GM19240 (cell line): Measurements from ENCODE around the gene ADGRL3.
"Not testable (repeated sequence)": the region's sequence is repeated elsewhere in the genome, so short reads cannot be mapped to it uniquely, and the experiment has no call there.

ENCODE experiments used
- DNase-seq: peaks from one replicate; pipeline ENCODE4 v3.0.0; 2011; ENCODE audit warnings: low spot score; ENCODE audit not compliant: insufficient read length

The ADGRL3 gene

GRCh38 chr4:61795998-61796397, 595.9 kb downstream of the ADGRL3 start:
- DNase-seq: no peak

- DNase-seq: no peak
These were observed 599.7 kb downstream of the ADGRL3 start for GRCh38 chr4:61799794-61800193.

DNA sequence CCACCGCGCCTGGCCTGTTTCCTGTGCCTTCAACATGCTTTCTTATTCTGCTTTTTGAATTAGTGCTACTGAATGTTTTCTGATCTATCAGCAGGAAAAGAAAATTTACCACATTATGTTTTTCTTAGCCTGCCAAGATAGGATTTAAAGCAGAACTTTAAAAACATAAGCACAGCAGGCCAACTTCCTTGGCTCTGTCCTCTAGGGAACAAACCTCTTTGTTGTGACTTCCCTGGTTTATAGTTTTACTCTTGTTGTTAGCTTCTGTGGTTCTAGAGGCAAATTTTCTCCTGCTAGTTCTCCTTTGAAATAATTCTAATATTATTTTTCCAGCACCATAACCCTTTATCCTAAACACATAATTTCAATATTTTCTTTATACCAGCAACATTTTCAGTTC, 605.1 kb downstream of the ADGRL3 start:
- DNase-seq: no peak

GRCh38 chr4:61805979-61806378, 605.9 kb downstream of the ADGRL3 start:
- no peak for DNase-seq

DNA sequence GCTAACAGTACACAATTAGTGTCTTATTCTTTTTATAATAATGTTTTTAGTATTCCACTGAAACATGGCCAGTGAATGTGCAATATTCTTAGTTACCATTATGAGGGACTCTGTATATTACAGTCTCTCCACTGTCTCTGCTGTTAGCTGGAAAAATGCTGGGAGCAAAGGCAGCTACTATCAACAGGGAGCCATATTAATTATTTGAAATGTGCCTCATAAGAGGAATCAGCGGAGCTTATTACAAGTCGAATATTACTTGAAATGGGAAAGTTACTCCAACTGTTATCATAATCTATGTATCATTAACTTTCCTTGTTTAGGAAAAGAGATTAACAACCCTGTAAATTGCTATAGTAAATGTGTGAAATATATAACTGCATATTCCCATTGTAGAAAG, 612.0 kb downstream of the ADGRL3 start:
- no peak for DNase-seq

- no peak for DNase-seq
These were observed 616.9 kb downstream of the ADGRL3 start for GRCh38 chr4:61817071-61817470.

GRCh38 chr4:61820136-61820535, 620.0 kb downstream of the ADGRL3 start:
- no peak for DNase-seq

DNA sequence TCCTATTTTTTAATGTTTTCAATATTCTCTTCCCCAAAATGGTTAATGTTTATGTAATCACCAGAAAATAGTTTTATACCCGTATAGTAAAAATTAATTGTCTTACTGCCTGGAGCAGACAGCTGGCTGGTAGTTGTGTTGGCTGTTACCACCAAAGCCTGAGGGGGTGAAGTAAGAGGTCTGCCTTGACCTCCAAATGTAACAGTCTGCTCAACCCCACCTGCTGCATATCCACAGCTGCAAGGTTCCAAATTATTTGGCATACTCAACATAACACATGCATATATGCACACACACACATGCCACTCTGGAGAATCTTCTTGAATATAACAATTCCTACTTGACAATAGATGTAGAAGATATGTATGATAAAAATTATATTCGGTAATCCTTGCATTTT, 624.3 kb downstream of the ADGRL3 start:
- no peak for DNase-seq

DNA sequence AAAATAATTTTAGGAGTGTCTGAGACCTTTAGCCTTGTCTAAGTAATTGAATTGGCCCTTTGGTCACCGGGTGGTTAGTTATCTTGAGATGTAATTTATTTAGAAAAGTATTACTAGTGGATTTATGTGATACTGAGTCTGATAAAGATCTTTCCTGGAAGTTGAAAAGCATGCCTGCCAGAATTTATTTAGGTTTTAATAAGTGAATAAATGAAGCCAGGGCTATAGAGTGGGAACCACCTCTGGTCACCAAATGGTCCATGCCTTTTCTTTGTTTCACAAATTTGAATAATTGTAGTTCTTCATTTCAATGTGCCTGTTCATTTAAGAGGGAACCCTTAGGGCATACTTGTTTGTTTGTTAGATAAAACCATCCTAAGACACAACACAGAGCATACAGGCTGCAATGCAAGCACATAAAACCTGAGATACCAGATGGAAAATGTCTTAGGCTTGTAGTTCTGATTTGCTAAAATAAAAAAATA, 627.8 kb downstream of the ADGRL3 start:
- DNase-seq: no peak

DNA sequence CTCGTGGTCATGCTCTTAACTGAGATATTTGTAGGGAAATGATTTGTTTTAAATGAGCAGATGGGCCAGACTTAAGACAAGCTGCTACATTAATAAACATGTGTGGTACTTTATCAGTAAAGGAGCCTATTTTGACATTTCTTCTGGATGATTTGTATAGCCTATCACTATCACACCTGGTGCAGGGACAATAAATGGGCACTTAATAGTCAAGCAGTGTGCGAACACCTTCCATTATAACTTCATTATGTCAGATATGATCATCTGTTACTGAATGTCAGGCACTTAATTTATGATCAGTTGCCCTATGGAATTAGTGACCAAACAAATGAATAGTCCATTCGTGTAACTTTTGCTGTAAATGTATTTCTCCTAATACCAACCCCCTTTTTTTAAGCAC, 628.8 kb downstream of the ADGRL3 start:
- DNase-seq: no peak

- no peak for DNase-seq
These were observed 631.9 kb downstream of the ADGRL3 start for GRCh38 chr4:61831987-61832386.

GRCh38 chr4:61837395-61837794, 637.3 kb downstream of the ADGRL3 start:
- no peak for DNase-seq

GRCh38 chr4:61838072-61838471, 637.9 kb downstream of the ADGRL3 start:
- DNase-seq: no peak

DNA sequence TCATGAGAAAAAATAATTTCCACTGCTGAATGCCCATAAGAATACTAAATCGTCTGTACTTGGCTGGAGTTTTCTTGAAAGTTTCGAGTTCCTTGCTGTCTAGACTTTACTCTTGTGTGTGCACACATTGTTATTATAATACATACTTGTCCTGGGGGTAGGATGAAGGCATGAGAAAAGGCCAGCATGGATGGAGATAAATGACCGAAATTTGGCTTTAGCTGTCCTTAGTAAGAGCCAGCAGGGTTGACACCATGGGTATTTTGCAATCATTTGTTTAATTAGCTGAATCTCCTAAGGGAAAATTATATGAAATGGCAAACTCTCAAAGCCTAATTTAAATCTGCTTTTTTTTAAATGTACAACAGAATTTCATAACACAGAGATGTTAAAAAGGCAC, 641.6 kb downstream of the ADGRL3 start:
- DNase-seq: no peak

- no peak for DNase-seq
These were observed 651.0 kb downstream of the ADGRL3 start for GRCh38 chr4:61851126-61851525.

DNA sequence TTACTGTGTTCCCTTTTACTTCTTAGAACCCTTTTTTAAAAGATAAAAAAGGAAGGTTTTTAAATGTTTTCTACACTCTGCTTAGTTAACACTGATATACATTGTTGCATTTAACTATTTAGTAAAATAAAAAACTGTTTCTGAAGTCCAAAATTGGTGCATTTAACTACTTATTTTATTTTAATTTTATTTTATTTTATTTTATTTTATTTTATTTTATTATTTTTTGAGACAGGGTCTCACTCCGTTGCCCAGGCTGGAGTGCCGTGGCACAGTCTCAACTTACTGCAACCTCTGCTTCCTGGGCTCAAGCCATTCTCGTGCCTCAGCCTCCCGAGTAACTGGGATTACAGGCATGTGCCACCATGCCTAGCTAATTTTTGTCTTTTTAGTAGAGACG, 652.0 kb downstream of the ADGRL3 start:
- not testable (repeated sequence) for DNase-seq

DNA sequence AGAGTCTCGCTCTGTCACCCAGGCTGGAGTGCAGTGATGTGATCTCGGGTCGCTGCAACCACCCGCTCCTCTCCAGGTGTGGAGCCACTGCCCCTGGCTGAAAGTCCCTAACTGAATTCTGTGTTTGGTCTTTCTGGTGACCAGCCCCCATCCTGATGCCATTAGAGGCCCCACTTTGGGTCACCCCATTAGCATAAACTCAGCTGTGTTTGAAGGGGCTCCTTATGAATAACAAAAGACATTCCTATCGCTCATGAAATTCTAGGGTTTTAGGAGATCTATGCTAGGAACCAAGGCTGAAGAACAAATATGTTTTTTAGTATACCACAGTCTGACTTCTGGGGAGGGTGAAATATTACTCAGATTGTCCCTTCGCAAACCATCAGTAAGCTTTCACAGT, 652.9 kb downstream of the ADGRL3 start:
- no peak for DNase-seq

DNA sequence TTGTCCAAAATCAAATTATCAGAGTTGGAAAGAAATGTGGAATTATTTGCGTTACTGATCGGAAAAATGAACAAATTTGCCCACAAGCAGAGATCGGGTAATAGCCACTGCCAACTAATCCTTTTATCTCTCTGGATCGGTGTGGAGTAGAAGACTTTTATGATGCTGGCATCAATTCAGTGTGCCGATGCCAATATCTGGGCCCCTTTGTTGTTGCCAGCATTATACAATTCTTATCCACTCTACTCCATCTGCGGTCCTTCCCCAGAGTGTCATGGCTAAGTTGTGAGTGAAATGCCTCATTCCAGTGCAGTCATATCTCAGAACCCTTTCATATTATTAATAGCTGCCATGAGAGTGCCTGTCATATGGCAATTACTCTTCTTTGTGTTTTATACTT, 660.2 kb downstream of the ADGRL3 start:
- DNase-seq: no peak

GRCh38 chr4:61864286-61864685, 664.2 kb downstream of the ADGRL3 start:
- no peak for DNase-seq

GRCh38 chr4:61866378-61867030, 666.4 kb downstream of the ADGRL3 start:
- no peak for DNase-seq

GRCh38 chr4:61872983-61873382, 672.9 kb downstream of the ADGRL3 start:
- no peak for DNase-seq

DNA sequence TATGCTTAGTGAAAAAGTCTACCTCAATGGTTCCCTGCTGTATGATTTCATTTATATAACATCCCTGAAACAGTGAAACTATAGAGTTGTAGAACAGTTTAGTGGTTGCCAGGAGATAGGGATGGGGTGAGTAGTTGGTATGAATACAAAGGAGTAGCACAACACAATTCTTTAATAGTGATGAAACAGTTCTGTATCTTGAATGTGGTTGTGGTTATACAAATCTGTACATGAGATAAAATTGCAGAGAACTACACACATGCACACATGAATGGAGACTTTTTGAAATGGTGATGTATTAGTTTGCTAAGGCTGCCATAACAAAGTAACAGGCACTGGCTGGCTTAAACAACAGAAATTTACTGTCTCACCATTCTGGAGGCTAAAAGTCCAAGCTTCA, 677.1 kb downstream of the ADGRL3 start:
- DNase-seq: no peak

GRCh38 chr4:61877893-61878292, 677.8 kb downstream of the ADGRL3 start:
- no peak for DNase-seq

GRCh38 chr4:61882381-61882780, 682.3 kb downstream of the ADGRL3 start:
- DNase-seq: no peak
